KMS-11 (cell line): ENCODE data around the gene LCN9.
"Not testable (repeated sequence)": the region's sequence is repeated elsewhere in the genome, so short reads cannot be mapped to it uniquely, and the experiment has no call there.

ENCODE experiments used
- H2AFZ ChIP-seq: fragments of 200-600 bp; sonication (generic); 2 replicates; pipeline ENCODE4 v1.6.1; 2016; ENCODE audit warnings: antibody characterized with exemption, mixed run types, low read depth
- H3K27ac ChIP-seq: fragments of 200-600 bp; sonication (generic); 2 replicates; pipeline ENCODE4 v1.6.1; 2016; ENCODE audit warnings: mild to moderate bottlenecking, mixed run types
- H3K27me3 ChIP-seq: fragments of 200-600 bp; sonication (generic); 2 replicates; pipeline ENCODE4 v1.6.1; 2017; ENCODE audit warnings: mild to moderate bottlenecking, low read depth, mixed run types, moderate library complexity; ENCODE audit not compliant: insufficient read depth
- H3K36me3 ChIP-seq: fragments of 200-600 bp; sonication (generic); 2 replicates; pipeline ENCODE4 v1.6.1; 2017; ENCODE audit warnings: mild to moderate bottlenecking, mixed run types; ENCODE audit not compliant: insufficient read depth
- H3K4me1 ChIP-seq: fragments of 200-600 bp; sonication (generic); 2 replicates; pipeline ENCODE4 v1.6.1; 2016; ENCODE audit warnings: mild to moderate bottlenecking, low read depth, mixed run types; ENCODE audit not compliant: poor library complexity, severe bottlenecking
- H3K4me2 ChIP-seq: fragments of 200-600 bp; sonication (generic); 2 replicates; pipeline ENCODE4 v1.7.0; 2016; ENCODE audit warnings: mild to moderate bottlenecking, mixed run types
- H3K4me3 ChIP-seq: fragments of 200-600 bp; sonication (generic); IDR thresholded peaks from 2 replicates; pipeline ENCODE4 v1.6.1; 2017; ENCODE audit warnings: low read depth, low read length, mixed read lengths; ENCODE audit not compliant: insufficient read depth
- H3K79me2 ChIP-seq: fragments of 200-600 bp; sonication (generic); 2 replicates; pipeline ENCODE4 v1.6.1; 2016; ENCODE audit warnings: low read depth, mixed run types; ENCODE audit not compliant: insufficient read depth
- H3K9ac ChIP-seq: fragments of 200-600 bp; sonication (generic); 2 replicates; pipeline ENCODE4 v1.6.1; 2016; ENCODE audit warnings: mild to moderate bottlenecking, mixed run types
- H4K20me1 ChIP-seq: fragments of 200-600 bp; sonication (generic); 2 replicates; pipeline ENCODE4 v1.6.1; 2016; ENCODE audit warnings: mild to moderate bottlenecking, mixed run types; ENCODE audit not compliant: insufficient read depth
- CTCF ChIP-seq: fragments of 200-600 bp; sonication (generic); conservative IDR thresholded peaks from 2 replicates; pipeline ENCODE4 v1.6.1; 2017; ENCODE audit warnings: low read depth, mild to moderate bottlenecking, antibody characterized with exemption, low read length, moderate library complexity, mixed read lengths

Gene LCN9

DNA sequence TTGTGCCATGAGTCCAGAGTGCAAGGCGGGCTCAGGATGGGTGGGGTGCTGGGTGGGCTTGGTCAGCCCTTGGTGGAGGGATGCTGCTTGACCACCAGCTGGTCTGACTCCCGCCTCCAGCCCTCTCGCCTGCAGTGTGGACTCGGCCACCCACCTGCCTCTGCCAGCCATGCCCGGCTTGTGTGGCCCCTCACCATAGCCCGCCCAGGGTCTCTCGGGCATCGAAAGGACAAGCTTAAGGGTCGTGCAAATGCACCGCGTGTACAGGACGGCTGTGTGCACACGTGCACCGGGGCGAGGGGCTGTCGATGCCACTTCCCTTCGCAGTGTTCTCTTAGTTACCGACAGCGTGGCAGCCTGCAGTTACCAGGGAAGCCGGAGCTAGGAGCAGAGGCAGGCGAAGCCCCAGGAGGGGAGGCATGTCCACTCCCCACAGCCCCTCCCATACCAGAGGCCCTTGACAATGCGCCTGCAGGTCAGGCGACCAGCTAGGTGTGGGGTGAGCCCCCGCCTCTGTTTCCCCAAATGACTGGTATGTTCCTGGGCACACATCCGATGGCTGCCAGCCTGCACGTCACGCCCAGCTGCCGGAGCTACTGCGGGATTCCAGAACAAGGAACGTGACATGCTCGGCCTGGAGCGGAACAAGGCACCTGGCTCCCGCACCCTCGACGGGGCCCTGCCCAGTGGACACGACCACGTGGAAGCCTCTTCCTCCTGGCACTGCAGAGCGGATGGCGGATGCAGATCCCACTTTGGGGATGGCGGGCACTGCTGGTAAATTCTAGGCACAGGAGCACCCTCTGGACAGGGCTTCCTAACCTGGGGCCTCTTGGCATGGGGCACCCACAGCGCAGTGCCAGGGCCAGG is 7.8 kb downstream of the LCN9 start:
- TF ChIP-seq CTCF, result no peak
- Histone ChIP-seq H3K4me1 (no peaks in the 10 kb centered on the region), H4K20me1 (no peaks in the 10 kb centered on the region), H3K4me2 (no peak overlapping the region), H3K9ac (no peak overlapping the region), H3K79me2 (no peaks in the 10 kb centered on the region), H2AFZ (no peak overlapping the region), H3K27me3 (peaks cover 52% of the 10 kb centered on the region), H3K4me3 (no peak overlapping the region), H3K36me3 (no peaks in the 10 kb centered on the region), H3K27ac (no peak overlapping the region)

- H4K20me1 ChIP-seq, result no peaks in the 10 kb centered on the region
- H2AFZ ChIP-seq, result no peak overlapping the region
- no peaks in the 10 kb centered on the region for H3K79me2 ChIP-seq
- H3K9ac ChIP-seq, result no peak overlapping the region
- no peak for TF ChIP-seq CTCF
- no peaks in the 10 kb centered on the region for H3K4me1 ChIP-seq
- no peaks in the 10 kb centered on the region for H3K36me3 ChIP-seq
- H3K4me2 ChIP-seq, result no peak overlapping the region
- H3K27me3 ChIP-seq, result peaks cover 52% of the 10 kb centered on the region
- no peak overlapping the region for H3K4me3 ChIP-seq
- H3K27ac ChIP-seq, result no peak overlapping the region
Measured at GRCh38 chr9:135671591-135672041, 8.5 kb downstream of the LCN9 start.

DNA sequence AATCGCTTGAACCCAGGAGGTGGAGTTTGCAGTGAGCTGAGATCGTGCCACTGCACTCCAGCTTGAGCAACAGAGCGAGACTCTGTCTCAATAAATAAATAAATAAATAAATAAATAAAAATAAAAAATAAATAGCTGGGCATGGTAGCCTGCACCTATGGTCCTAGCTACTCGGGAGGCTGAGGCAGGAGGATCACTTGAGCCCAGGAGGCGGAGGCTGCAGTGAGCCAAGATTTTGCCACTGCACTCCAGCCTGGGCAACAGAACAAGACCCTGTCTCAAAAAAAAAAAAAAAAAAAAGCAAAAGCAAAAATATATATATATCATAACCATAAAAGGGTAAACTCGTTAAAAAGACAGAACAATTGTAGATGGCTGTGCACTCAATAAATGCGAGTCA is 9.7 kb downstream of the LCN9 start:
- H3K4me2 ChIP-seq, H3K4me3 ChIP-seq, H3K4me1 ChIP-seq, H3K27ac ChIP-seq, H3K79me2 ChIP-seq, H4K20me1 ChIP-seq, H3K9ac ChIP-seq, H2AFZ ChIP-seq, H3K36me3 ChIP-seq: not testable (repeated sequence)
- peaks cover 52% of the 10 kb centered on the region for H3K27me3 ChIP-seq

DNA sequence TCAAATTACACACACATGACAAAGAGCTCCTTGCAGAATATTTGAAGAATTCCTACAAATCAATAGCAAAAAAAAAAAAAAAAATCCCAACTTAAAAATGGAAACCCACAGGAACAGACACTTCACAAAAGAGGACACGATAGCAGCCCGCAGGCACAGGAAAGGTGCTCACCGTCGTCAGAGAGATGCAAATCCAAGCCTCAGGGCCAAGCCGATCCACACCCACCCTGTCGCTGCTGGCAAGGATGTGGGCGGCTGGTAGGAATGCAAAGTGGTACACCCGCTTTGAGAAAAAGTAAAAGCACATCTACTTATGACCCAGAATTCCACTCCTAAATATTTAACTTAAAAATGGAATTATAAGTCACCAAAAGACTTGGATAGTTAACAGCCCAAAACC is 10.8 kb downstream of the LCN9 start:
- TF ChIP-seq CTCF, result no peak
- H3K4me2 ChIP-seq, result no peak overlapping the region
- H3K27me3 ChIP-seq, result peaks cover 52% of the 10 kb centered on the region
- H2AFZ ChIP-seq, result no peak overlapping the region
- no peaks in the 10 kb centered on the region for H3K4me1 ChIP-seq
- no peak overlapping the region for H3K9ac ChIP-seq
- H3K79me2 ChIP-seq, result no peaks in the 10 kb centered on the region
- no peaks in the 10 kb centered on the region for H4K20me1 ChIP-seq
- H3K36me3 ChIP-seq, result no peaks in the 10 kb centered on the region
- H3K27ac ChIP-seq, result no peak overlapping the region
- H3K4me3 ChIP-seq, result no peak overlapping the region

GRCh38 chr9:135674977-135675376 is 11.9 kb downstream of the LCN9 start:
- Histone ChIP-seq H2AFZ (no peak overlapping the region), H3K4me3 (no peak overlapping the region)

More at GRCh38 chr9:135674977-135675376, 11.9 kb downstream of the LCN9 start:
- Histone ChIP-seq H3K79me2 (no peaks in the 10 kb centered on the region), H3K4me2 (no peak overlapping the region), H3K27me3 (peaks cover 52% of the 10 kb centered on the region), H3K4me1 (no peaks in the 10 kb centered on the region), H3K27ac (no peak overlapping the region), H4K20me1 (no peaks in the 10 kb centered on the region), H3K36me3 (no peaks in the 10 kb centered on the region), H3K9ac (no peak overlapping the region)
- TF ChIP-seq CTCF, result no peak
